ENCODE data around the gene PDZRN3. TPM values are rescaled to one million over a fixed set of nuclear protein-coding genes. Genes with fewer than 3 reads are reported as not detected.
A peak's percentile ranks its signal among the peaks of the same experiment; 100 is the strongest.

PDZRN3 gene
- total and polyA plus RNA-seq, 2 experiments from 2014 or later, result 7.5 to 14.0 TPM

DNA sequence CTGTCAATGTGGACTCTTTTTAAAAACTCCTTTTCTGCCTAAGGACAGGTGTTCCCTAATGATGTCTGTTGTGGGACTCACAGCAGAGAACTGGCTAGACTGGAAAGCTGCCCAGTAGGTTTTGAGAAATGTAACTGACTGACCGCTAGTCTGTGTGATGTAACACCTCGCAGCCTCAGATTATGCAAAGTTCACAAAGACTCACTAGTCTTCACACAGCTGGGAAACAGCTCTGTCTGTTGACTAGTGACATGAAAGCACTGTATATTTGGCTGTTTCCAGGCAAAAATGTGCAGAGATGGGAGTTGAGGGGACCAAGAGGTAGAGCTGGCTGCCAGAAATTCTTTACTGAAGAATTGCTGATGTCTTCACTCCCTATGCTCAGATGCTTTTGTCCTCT lies 10.3 kb downstream of the PDZRN3 start:
- no peak for TF ChIP-seq REST (IDR thresholded peaks at IDR 0.05; ENCODE audit: unreplicated experiment)
- TF ChIP-seq NANOG (IDR thresholded peaks at IDR 0.05; ENCODE audit: borderline replicate concordance), result no peak
- no peak for TF ChIP-seq ZNF331 (CRISPR knock-in tag; IDR thresholded peaks at IDR 0.05; ENCODE audit: low read depth)
- TF ChIP-seq, protein P1, sequence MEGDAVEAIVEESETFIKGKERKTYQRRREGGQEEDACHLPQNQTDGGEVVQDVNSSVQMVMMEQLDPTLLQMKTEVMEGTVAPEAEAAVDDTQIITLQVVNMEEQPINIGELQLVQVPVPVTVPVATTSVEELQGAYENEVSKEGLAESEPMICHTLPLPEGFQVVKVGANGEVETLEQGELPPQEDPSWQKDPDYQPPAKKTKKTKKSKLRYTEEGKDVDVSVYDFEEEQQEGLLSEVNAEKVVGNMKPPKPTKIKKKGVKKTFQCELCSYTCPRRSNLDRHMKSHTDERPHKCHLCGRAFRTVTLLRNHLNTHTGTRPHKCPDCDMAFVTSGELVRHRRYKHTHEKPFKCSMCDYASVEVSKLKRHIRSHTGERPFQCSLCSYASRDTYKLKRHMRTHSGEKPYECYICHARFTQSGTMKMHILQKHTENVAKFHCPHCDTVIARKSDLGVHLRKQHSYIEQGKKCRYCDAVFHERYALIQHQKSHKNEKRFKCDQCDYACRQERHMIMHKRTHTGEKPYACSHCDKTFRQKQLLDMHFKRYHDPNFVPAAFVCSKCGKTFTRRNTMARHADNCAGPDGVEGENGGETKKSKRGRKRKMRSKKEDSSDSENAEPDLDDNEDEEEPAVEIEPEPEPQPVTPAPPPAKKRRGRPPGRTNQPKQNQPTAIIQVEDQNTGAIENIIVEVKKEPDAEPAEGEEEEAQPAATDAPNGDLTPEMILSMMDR (conservative IDR thresholded peaks at IDR 0.05; ENCODE audit: low read depth in 2 of 2), result no peak
- TF ChIP-seq JUNB (IDR thresholded peaks at IDR 0.05; ENCODE audit: unreplicated experiment), result no peak
- no peak for TF ChIP-seq ZNF114 (CRISPR knock-in tag; IDR thresholded peaks at IDR 0.05)
- H3K9me3 Mint-ChIP-seq, result no peaks in the 10 kb centered on the region
- no peak overlapping the region for H3K27ac ChIP-seq (ENCODE audit: low read depth)
- no peak overlapping the region for H3K4me2 ChIP-seq
- no peaks in the 10 kb centered on the region for H4K20me1 ChIP-seq (replicated peaks; ENCODE audit: insufficient read depth)
- no peaks in the 10 kb centered on the region for H3K27me3 Mint-ChIP-seq (ENCODE audit: insufficient read depth, low read depth, poor library complexity)
- no peaks in the 10 kb centered on the region for H3K27me3 ChIP-seq (ENCODE audit: insufficient read depth)
- H3K4me1 Mint-ChIP-seq, result peaks cover 8% of the 10 kb centered on the region
- ATAC-seq (peak; percentile 36; the same call in 1 of the 3 replicates), DNase-seq (ENCODE audit: low spot score) (no peak)
- no peaks in the 10 kb centered on the region for H3K36me3 ChIP-seq (ENCODE audit: insufficient read depth)
- H3K79me2 ChIP-seq (replicated peaks; ENCODE audit: insufficient read depth), result peaks cover 12% of the 10 kb centered on the region
- no peak overlapping the region for H3K4me3 ChIP-seq
- H2AFZ ChIP-seq, result no peak overlapping the region
- H3K9me2 ChIP-seq (ENCODE audit: insufficient read depth), result no peaks in the 10 kb centered on the region; the same call in 1 of the 2 replicates
- H3K4me1 ChIP-seq (ENCODE audit: insufficient read depth), result peaks cover 4% of the 10 kb centered on the region; the same call in 1 of the 2 replicates
- no peak overlapping the region for H3K27ac Mint-ChIP-seq
- no peak overlapping the region for H3K4me3 Mint-ChIP-seq
- no peaks in the 10 kb centered on the region for H3K36me3 Mint-ChIP-seq (ENCODE audit: low read depth)
- H3F3A ChIP-seq (replicated peaks; ENCODE audit: low read depth), result no peaks in the 10 kb centered on the region

DNA sequence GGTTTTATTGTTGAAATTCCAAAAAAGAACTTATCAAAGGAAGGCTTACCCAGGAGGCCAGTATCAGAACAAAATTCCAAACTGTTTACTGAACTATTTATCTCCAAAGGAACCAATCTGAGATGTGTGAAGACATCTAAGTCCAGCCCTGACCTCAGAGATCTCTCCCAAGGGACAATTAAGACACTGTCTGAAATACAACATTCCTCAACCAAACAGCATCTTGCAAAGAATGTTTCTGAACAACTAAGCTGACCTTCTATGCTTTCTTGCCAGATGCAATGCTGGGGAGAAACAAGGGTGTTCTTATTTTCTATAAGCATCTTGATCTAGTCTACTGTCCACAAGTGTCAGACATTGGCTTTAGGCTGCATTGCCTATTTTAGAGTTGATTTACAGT lies 13.6 kb downstream of the PDZRN3 start:
- H3K27me3 Mint-ChIP-seq (ENCODE audit: insufficient read depth, low read depth, poor library complexity), result peaks cover 5% of the 10 kb centered on the region
- H3K27ac ChIP-seq (ENCODE audit: low read depth), result no peak overlapping the region
- H3K36me3 Mint-ChIP-seq (ENCODE audit: low read depth), result 0 out of 3 replicates have a peak, but pooled peaks cover 2% of the 10 kb centered on the region
- H3K4me2 ChIP-seq, result no peak overlapping the region
- no peak overlapping the region for H3K4me3 ChIP-seq
- no peaks in the 10 kb centered on the region for H3K27me3 ChIP-seq (ENCODE audit: insufficient read depth)
- H3K4me3 Mint-ChIP-seq, result no peak overlapping the region
- no peaks in the 10 kb centered on the region for H3K36me3 ChIP-seq (ENCODE audit: insufficient read depth)
- no peaks in the 10 kb centered on the region for H3F3A ChIP-seq (replicated peaks; ENCODE audit: low read depth)
- H3K4me1 ChIP-seq (ENCODE audit: insufficient read depth), result peaks cover 4% of the 10 kb centered on the region; the same call in 1 of the 2 replicates
- DNase-seq (ENCODE audit: low spot score) (no peak), ATAC-seq (no peak)
- no peaks in the 10 kb centered on the region for H3K9me3 Mint-ChIP-seq
- no peaks in the 10 kb centered on the region; the same call in 1 of the 2 replicates for H4K20me1 ChIP-seq (replicated peaks; ENCODE audit: insufficient read depth)
- H3K27ac Mint-ChIP-seq, result no peak overlapping the region
- H3K4me1 Mint-ChIP-seq, result peaks cover 8% of the 10 kb centered on the region; the same call in 2 of the 3 replicates
- no peak overlapping the region for H2AFZ ChIP-seq
- H3K9me2 ChIP-seq (ENCODE audit: insufficient read depth), result no peaks in the 10 kb centered on the region; the same call in 1 of the 2 replicates
- peaks cover 3% of the 10 kb centered on the region for H3K79me2 ChIP-seq (replicated peaks; ENCODE audit: insufficient read depth)
- TF ChIP-seq EZH2phosphoT487 (IDR thresholded peaks at IDR 0.05; ENCODE audit: unreplicated experiment) (no peak), JUNB (IDR thresholded peaks at IDR 0.05; ENCODE audit: unreplicated experiment) (no peak), STAT1 (IDR thresholded peaks at IDR 0.05; ENCODE audit: unreplicated experiment) (no peak), CREB1 (CRISPR knock-in tag; IDR thresholded peaks at IDR 0.05; ENCODE audit: low read depth) (no peak), POLR2AphosphoS5 (IDR thresholded peaks at IDR 0.05; ENCODE audit: low read depth) (no peak)
- TF ChIP-seq, protein P2, sequence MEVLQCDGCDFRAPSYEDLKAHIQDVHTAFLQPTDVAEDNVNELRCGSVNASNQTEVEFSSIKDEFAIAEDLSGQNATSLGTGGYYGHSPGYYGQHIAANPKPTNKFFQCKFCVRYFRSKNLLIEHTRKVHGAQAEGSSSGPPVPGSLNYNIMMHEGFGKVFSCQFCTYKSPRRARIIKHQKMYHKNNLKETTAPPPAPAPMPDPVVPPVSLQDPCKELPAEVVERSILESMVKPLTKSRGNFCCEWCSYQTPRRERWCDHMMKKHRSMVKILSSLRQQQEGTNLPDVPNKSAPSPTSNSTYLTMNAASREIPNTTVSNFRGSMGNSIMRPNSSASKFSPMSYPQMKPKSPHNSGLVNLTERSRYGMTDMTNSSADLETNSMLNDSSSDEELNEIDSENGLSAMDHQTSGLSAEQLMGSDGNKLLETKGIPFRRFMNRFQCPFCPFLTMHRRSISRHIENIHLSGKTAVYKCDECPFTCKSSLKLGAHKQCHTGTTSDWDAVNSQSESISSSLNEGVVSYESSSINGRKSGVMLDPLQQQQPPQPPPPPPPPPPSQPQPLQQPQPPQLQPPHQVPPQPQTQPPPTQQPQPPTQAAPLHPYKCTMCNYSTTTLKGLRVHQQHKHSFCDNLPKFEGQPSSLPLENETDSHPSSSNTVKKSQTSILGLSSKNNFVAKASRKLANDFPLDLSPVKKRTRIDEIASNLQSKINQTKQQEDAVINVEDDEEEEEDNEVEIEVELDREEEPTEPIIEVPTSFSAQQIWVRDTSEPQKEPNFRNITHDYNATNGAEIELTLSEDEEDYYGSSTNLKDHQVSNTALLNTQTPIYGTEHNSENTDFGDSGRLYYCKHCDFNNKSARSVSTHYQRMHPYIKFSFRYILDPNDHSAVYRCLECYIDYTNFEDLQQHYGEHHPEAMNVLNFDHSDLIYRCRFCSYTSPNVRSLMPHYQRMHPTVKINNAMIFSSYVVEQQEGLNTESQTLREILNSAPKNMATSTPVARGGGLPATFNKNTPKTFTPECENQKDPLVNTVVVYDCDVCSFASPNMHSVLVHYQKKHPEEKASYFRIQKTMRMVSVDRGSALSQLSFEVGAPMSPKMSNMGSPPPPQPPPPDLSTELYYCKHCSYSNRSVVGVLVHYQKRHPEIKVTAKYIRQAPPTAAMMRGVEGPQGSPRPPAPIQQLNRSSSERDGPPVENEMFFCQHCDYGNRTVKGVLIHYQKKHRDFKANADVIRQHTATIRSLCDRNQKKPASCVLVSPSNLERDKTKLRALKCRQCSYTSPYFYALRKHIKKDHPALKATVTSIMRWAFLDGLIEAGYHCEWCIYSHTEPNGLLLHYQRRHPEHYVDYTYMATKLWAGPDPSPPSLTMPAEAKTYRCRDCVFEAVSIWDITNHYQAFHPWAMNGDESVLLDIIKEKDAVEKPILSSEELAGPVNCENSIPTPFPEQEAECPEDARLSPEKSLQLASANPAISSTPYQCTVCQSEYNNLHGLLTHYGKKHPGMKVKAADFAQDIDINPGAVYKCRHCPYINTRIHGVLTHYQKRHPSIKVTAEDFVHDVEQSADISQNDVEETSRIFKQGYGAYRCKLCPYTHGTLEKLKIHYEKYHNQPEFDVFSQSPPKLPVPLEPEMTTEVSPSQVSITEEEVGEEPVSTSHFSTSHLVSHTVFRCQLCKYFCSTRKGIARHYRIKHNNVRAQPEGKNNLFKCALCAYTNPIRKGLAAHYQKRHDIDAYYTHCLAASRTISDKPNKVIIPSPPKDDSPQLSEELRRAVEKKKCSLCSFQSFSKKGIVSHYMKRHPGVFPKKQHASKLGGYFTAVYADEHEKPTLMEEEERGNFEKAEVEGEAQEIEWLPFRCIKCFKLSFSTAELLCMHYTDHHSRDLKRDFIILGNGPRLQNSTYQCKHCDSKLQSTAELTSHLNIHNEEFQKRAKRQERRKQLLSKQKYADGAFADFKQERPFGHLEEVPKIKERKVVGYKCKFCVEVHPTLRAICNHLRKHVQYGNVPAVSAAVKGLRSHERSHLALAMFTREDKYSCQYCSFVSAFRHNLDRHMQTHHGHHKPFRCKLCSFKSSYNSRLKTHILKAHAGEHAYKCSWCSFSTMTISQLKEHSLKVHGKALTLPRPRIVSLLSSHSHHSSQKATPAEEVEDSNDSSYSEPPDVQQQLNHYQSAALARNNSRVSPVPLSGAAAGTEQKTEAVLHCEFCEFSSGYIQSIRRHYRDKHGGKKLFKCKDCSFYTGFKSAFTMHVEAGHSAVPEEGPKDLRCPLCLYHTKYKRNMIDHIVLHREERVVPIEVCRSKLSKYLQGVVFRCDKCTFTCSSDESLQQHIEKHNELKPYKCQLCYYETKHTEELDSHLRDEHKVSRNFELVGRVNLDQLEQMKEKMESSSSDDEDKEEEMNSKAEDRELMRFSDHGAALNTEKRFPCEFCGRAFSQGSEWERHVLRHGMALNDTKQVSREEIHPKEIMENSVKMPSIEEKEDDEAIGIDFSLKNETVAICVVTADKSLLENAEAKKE (CRISPR knock-in tag; IDR thresholded peaks at IDR 0.05), result no peak
